ENCODE measurements around the gene CPB1.
"Not testable (repeated sequence)": the region's sequence is repeated elsewhere in the genome, so short reads cannot be mapped to it uniquely, and the experiment has no call there.

Gene CPB1

GRCh38 chr3:148827585-148827984 is at the start of gene CPB1:
Gene CPB1, plus strand, starts transcription at chr3:148827811. Its CDS starts 13 bp downstream, at chr3:148827824.
- Mint-ChIP-seq H3K4me3 (no peak within 1 kb of the TSS), H3K36me3 (ENCODE audit: low read depth) (no peaks in the 10 kb centered on the region), H3K9me3 (no peaks in the 10 kb centered on the region), H3K27me3 (no peaks in the 10 kb centered on the region), H3K4me1 (ENCODE audit: low read depth) (no peaks in the 10 kb centered on the region), H3K27ac (no peak within 1 kb of the TSS)
- intact Hi-C loops (cut with micrococcal nuclease): no loop called here

GRCh38 chr3:148778926-148779325 is 48.7 kb upstream of the CPB1 start:
- Mint-ChIP-seq H3K27me3 (no peaks in the 10 kb centered on the region), H3K9me3 (no peaks in the 10 kb centered on the region), H3K4me3 (no peak overlapping the region), H3K4me1 (ENCODE audit: low read depth) (peaks cover 17% of the 10 kb centered on the region), H3K36me3 (ENCODE audit: low read depth) (no peaks in the 10 kb centered on the region), H3K27ac (no peak overlapping the region)
- intact Hi-C loops (cut with micrococcal nuclease): no loop called here

GRCh38 chr3:148785026-148785425 is 42.6 kb upstream of the CPB1 start:
- H3K27me3 Mint-ChIP-seq; H3K36me3 Mint-ChIP-seq (ENCODE audit: low read depth); H3K9me3 Mint-ChIP-seq; intact Hi-C loops (cut with micrococcal nuclease): not testable (repeated sequence)
- Mint-ChIP-seq H3K4me3 (peak overlapping the region; percentile 56), H3K4me1 (ENCODE audit: low read depth) (peaks cover 26% of the 10 kb centered on the region), H3K27ac (peak overlapping the region; percentile 66)

- H3K27me3 Mint-ChIP-seq; H3K4me3 Mint-ChIP-seq; H3K9me3 Mint-ChIP-seq; intact Hi-C loops (cut with micrococcal nuclease); H3K27ac Mint-ChIP-seq; H3K36me3 Mint-ChIP-seq (ENCODE audit: low read depth): not testable (repeated sequence)
- peaks cover 28% of the 10 kb centered on the region for H3K4me1 Mint-ChIP-seq (ENCODE audit: low read depth)
Measured at GRCh38 chr3:148786159-148786558, 41.5 kb upstream of the CPB1 start.

GRCh38 chr3:148789146-148789545 is 38.5 kb upstream of the CPB1 start:
- Mint-ChIP-seq H3K27ac (no peak overlapping the region), H3K4me1 (ENCODE audit: low read depth) (peaks cover 24% of the 10 kb centered on the region), H3K4me3 (no peak overlapping the region), H3K36me3 (ENCODE audit: low read depth) (no peaks in the 10 kb centered on the region), H3K27me3 (no peaks in the 10 kb centered on the region), H3K9me3 (no peaks in the 10 kb centered on the region)
- intact Hi-C loops (cut with micrococcal nuclease): no loop called here

- H3K27ac Mint-ChIP-seq: no peak overlapping the region
- no peak overlapping the region for H3K4me3 Mint-ChIP-seq
- intact Hi-C loops (cut with micrococcal nuclease): no loop called here
- H3K36me3 Mint-ChIP-seq (ENCODE audit: low read depth): no peaks in the 10 kb centered on the region
- peaks cover 17% of the 10 kb centered on the region for H3K4me1 Mint-ChIP-seq (ENCODE audit: low read depth)
- H3K27me3 Mint-ChIP-seq: no peaks in the 10 kb centered on the region
- H3K9me3 Mint-ChIP-seq: no peaks in the 10 kb centered on the region
Measured at GRCh38 chr3:148789906-148790305, 37.7 kb upstream of the CPB1 start.

- Mint-ChIP-seq H3K4me1 (ENCODE audit: low read depth) (peaks cover 12% of the 10 kb centered on the region), H3K27me3 (peaks cover 2% of the 10 kb centered on the region), H3K9me3 (no peaks in the 10 kb centered on the region), H3K4me3 (no peak overlapping the region), H3K36me3 (ENCODE audit: low read depth) (no peaks in the 10 kb centered on the region), H3K27ac (peak overlapping the region; percentile 13)
- intact Hi-C loops (cut with micrococcal nuclease): no loop called here
Measured at GRCh38 chr3:148790370-148790769, 37.2 kb upstream of the CPB1 start.

- Mint-ChIP-seq H3K36me3 (ENCODE audit: low read depth) (no peaks in the 10 kb centered on the region), H3K27ac (peak overlapping the region; percentile 13), H3K4me1 (ENCODE audit: low read depth) (peaks cover 7% of the 10 kb centered on the region), H3K4me3 (no peak overlapping the region), H3K9me3 (no peaks in the 10 kb centered on the region), H3K27me3 (peaks cover 2% of the 10 kb centered on the region)
- intact Hi-C loops (cut with micrococcal nuclease): no loop called here
Measured at GRCh38 chr3:148790851-148791735, 36.5 kb upstream of the CPB1 start.

GRCh38 chr3:148791920-148792319 is 35.7 kb upstream of the CPB1 start:
- no peak overlapping the region for H3K4me3 Mint-ChIP-seq
- no peaks in the 10 kb centered on the region for H3K9me3 Mint-ChIP-seq
- peaks cover 2% of the 10 kb centered on the region for H3K27me3 Mint-ChIP-seq
- H3K27ac Mint-ChIP-seq: no peak overlapping the region
- H3K36me3 Mint-ChIP-seq (ENCODE audit: low read depth): no peaks in the 10 kb centered on the region
- intact Hi-C loops (cut with micrococcal nuclease): no loop called here
- H3K4me1 Mint-ChIP-seq (ENCODE audit: low read depth): peaks cover 7% of the 10 kb centered on the region

GRCh38 chr3:148792516-148792915 is 35.1 kb upstream of the CPB1 start:
- no peaks in the 10 kb centered on the region for H3K9me3 Mint-ChIP-seq
- peaks cover 2% of the 10 kb centered on the region for H3K27me3 Mint-ChIP-seq
- no peaks in the 10 kb centered on the region for H3K36me3 Mint-ChIP-seq (ENCODE audit: low read depth)
- intact Hi-C loops (cut with micrococcal nuclease): no loop called here
- no peak overlapping the region for H3K4me3 Mint-ChIP-seq
- H3K27ac Mint-ChIP-seq: no peak overlapping the region
- H3K4me1 Mint-ChIP-seq (ENCODE audit: low read depth): peaks cover 7% of the 10 kb centered on the region

GRCh38 chr3:148796799-148797198 is 30.8 kb upstream of the CPB1 start:
- H3K27me3 Mint-ChIP-seq: peaks cover 2% of the 10 kb centered on the region
- no peaks in the 10 kb centered on the region for H3K36me3 Mint-ChIP-seq (ENCODE audit: low read depth)
- intact Hi-C loops (cut with micrococcal nuclease): no loop called here

GRCh38 chr3:148797795-148798194 is 29.8 kb upstream of the CPB1 start:
- intact Hi-C loops (cut with micrococcal nuclease): no loop called here
- no peak overlapping the region for H3K4me3 Mint-ChIP-seq
- no peaks in the 10 kb centered on the region for H3K4me1 Mint-ChIP-seq (ENCODE audit: low read depth)
- no peak overlapping the region for H3K27ac Mint-ChIP-seq
- no peaks in the 10 kb centered on the region for H3K36me3 Mint-ChIP-seq (ENCODE audit: low read depth)
- peaks cover 2% of the 10 kb centered on the region for H3K27me3 Mint-ChIP-seq
- no peaks in the 10 kb centered on the region for H3K9me3 Mint-ChIP-seq

More at GRCh38 chr3:148796799-148797198, 30.8 kb upstream of the CPB1 start:
- H3K4me1 Mint-ChIP-seq (ENCODE audit: low read depth): no peaks in the 10 kb centered on the region
- H3K9me3 Mint-ChIP-seq: no peaks in the 10 kb centered on the region
- no peak overlapping the region for H3K4me3 Mint-ChIP-seq
- no peak overlapping the region for H3K27ac Mint-ChIP-seq

- no peaks in the 10 kb centered on the region for H3K27me3 Mint-ChIP-seq
- H3K27ac Mint-ChIP-seq: no peak overlapping the region
- intact Hi-C loops (cut with micrococcal nuclease): no loop called here
- H3K4me1 Mint-ChIP-seq (ENCODE audit: low read depth): no peaks in the 10 kb centered on the region
- H3K4me3 Mint-ChIP-seq: no peak overlapping the region
- H3K9me3 Mint-ChIP-seq: no peaks in the 10 kb centered on the region
- no peaks in the 10 kb centered on the region for H3K36me3 Mint-ChIP-seq (ENCODE audit: low read depth)
Measured at GRCh38 chr3:148800414-148800813, 27.2 kb upstream of the CPB1 start.

GRCh38 chr3:148809835-148810234 is 17.8 kb upstream of the CPB1 start:
- intact Hi-C loops (cut with micrococcal nuclease): no loop called here
- no peaks in the 10 kb centered on the region for H3K9me3 Mint-ChIP-seq
- H3K27ac Mint-ChIP-seq: no peak overlapping the region
- H3K4me3 Mint-ChIP-seq: no peak overlapping the region
- H3K4me1 Mint-ChIP-seq (ENCODE audit: low read depth): no peaks in the 10 kb centered on the region
- H3K36me3 Mint-ChIP-seq (ENCODE audit: low read depth): no peaks in the 10 kb centered on the region
- H3K27me3 Mint-ChIP-seq: peaks cover 4% of the 10 kb centered on the region

All from dendritic cell treated with granulocyte-macrophage colony-stimulating factor and Interleukin-4, amounts not matched to agents 40 ng/mL and 50 ng/mL, for 4 days (primary cell).